ENCODE measurements around the gene CELF4. TPM values are rescaled to one million over a fixed set of nuclear protein-coding genes. Genes with fewer than 3 reads are reported as not detected.
"Not testable (repeated sequence)": the region's sequence is repeated elsewhere in the genome, so short reads cannot be mapped to it uniquely, and the experiment has no call there.

The CELF4 gene
- total RNA-seq, 1 experiment from 2014 or later: not detected

DNA sequence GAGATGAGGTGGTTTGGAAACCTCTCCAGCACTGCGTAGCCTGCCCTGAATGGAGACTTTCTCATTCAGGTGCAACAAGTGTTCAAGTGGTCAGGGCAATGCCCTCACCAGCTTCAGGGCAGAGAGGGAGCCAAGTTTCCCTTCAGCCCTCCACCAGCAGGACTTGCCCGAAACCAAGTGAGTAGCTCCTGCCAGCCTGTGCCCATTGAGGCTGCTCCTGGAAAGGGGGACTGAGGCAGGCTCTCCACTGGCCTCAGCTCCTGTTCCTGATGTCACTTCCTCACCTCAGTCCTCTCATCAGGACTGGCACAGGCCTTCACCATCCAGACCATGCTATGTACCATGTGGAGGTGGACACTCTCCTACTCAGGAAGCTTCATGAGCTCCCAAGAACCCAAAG, 94.6 kb downstream of the CELF4 start:
- no peak for DNase-seq (ENCODE audit: low read depth)

DNA sequence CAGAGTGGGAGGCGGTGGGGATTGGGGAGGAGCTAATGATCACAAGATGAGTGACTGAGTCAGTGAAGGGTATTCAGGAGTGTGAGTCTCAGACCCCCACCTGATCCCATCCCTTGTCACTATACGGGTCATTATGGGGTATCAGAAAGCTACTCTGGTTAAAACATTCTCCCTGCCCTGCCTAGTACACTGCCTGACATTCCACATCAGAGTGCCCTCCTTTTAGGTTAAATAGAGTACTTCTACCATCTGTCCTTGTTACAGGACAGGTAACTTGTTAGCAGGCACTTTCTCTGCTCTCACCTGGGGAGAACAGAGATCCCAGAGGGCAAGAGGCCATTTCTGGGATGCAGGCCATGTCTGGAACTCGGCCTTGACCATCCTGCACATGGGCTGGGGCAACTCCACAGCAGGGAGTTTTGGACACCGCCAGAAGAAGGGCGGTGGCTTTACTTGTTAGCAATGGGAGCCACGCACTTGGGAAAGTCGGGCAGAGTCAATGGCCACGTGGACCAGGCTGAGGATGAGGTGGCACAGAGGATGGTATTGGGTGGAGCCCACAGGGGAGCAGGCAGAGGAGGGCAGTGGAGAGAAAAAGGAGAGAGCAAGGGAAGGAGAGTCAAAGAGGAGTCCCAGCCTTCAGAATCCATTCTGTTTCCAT, 98.5 kb downstream of the CELF4 start:
- no peak for DNase-seq (ENCODE audit: low read depth)

DNA sequence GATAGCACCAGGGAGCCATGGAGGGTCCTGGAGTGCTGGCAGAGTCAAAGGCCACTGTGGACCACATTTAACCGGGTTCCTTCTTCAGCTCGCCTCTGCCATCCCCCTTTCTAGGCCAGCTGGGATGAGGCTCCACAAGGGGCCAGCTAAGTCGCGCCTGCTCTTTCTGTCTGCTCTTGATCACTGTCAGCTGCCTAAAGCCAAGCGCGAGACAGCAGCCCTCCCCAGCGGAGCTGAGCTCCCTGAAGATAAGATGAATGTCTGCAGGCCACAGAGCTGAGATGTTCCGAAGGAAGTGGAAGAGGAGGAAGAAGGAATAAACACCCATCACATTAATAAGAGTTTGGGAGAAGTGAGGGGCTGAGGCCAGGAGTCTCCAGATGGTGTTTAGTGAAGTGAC, 99.6 kb downstream of the CELF4 start:
- no peak for DNase-seq (ENCODE audit: low read depth)

DNA sequence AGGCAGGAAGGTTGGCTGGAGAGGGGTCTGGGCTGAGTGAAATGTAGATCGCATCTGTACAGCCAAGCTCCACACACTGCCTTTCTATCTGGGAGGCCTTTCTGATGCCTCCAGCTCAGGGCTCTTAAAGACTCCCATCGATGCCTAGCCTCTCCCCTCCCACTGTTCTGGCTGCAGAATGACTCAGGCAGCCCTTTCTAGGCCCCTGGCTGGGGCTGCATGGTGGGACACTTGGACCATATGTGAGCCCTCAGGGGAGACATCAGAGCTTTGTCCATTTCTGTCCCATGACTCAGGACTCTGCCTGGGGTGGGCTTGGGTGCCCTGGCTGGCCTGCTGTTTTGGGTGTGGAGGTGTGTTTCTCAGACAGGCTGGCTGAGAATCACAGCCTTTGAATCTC, 101.3 kb downstream of the CELF4 start:
- DNase-seq (ENCODE audit: low read depth): no peak

DNA sequence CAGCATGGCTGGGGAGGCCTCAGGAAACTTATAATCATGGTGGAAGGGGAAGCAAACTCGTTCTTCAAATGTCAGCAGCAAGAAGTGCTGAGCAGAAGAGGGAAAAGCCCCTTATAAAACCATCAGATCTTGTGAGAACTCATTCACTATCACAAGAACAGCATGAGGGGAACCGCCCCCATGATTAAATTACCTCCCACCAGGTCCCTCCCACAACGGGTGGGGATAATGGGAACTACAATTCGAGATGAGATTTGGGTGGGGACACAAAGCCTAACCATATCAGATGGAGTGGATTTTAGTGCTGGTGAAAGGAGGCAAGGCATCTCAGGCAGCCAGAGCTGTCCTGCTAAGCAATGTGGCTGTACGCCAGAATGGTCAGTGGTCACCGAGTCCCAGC, 104.3 kb downstream of the CELF4 start:
- not testable (repeated sequence) for DNase-seq (ENCODE audit: low read depth)

DNA sequence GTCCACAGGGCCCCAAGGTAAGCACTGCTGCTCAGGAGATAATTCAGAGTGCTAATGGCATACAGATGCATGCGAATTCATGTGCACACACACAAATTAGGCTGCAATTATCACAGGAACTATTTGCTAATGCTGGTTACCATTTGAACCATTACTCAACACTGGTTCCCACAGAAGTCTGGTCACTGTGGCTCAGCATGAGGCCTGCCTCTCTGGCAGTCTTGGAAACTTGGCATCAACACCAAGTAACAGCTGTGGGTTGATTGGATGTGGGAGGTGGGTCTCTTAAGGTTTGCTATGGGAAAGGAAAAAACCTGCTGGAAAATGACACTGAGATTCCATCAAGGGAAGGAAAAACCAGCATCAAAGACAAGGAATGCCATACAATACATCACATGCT, 105.0 kb downstream of the CELF4 start:
- DNase-seq (ENCODE audit: low read depth): no peak

DNA sequence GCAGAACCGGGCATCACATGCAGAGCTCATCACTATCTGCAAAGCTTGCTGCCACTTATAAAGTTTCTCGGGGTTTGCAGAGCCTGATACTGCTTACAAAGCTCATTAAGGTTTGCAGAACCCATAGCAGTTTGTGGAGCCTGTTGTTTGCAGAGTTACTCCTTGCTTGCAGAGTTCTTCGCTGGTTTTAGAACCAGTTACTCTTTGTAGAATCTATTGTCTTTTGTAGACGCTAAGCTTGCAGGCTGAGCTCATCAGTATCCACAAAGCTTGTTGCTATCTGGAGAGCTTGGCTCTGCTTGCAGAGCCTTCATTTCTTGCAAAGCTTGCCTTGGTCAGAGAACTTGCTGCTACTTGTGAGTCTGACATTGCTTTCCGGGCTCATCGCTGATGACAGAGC, 106.9 kb downstream of the CELF4 start:
- no peak for DNase-seq (ENCODE audit: low read depth)

DNA sequence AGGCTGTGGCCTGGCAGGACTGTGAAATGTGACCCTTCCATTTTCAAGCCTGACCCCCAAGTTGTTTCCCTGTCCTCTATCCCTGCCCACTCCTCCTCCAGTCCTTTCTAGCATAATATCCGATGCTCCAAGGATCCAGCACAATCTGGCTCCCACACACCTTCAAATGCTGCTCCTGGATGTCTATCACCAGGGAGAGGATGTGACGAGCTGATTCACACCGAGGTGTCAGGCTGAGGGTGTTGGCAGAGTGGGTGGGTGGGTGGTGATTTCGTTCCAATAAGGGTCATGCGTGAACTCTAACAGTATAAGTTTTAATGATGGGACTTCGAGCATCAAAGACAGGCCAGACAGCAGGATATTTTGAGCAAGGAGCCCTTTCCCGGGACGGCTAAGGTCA, 107.8 kb downstream of the CELF4 start:
- DNase-seq (ENCODE audit: low read depth): no peak

DNA sequence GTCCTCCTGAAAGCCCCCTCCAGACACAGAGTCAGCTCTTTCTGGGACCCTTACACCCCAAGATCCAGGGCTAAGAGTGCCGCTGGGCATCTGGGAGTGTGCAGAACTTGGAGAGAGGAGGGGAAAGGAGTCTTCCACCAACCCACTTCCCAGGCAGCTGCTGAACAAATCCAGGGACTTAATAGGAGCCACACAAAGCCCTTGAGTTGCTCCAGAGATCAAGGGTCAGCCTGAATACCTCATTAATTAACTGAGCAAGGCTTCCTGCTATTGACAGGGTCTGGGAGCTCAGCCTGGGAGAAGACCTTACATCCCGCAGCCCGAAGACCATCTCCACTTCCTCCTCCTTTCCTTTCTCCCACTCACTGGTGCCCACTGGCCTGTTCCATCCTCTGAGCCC, 108.3 kb downstream of the CELF4 start:
- no peak for DNase-seq (ENCODE audit: low read depth)

DNA sequence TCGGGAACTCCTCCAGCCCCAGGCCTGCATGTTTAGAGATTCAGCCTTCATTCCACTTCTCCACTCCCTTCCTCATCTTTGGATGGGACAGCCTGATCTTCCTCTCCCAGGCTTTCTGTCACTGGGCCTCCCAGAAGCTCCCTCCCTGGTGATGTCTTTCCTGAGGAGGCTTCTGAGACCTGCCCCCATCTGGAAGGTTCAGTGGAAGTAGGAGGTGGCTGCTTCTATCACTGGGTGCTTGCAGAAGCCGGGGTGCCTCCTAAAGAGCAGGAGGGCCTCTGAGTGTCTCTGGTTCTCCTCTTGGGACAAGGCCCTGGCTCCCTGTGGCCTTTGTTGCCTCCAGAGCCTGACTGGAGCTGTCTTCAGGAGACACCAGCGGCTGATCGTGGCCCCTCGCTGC, 108.7 kb downstream of the CELF4 start:
- DNase-seq (ENCODE audit: low read depth): no peak

DNA sequence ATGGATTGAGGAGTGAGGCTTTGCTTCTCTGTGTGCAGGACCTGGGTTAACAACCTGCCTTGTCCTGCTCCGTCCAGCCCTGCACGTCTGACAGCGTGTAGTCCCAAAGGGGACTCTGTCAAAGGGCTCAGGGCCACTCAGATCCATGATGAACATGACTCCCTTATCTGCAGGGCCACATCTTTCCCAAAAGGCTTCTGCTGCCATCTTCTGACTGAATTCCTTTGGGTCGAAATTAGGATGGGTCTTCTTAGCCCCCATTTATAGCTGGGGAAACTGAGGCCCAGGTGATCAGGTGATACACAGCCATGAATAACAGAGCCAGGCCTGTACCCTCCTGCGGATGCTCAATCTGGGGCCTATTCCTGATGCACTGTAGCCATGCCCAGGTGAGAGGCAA, 109.2 kb downstream of the CELF4 start:
- no peak for DNase-seq (ENCODE audit: low read depth)

DNA sequence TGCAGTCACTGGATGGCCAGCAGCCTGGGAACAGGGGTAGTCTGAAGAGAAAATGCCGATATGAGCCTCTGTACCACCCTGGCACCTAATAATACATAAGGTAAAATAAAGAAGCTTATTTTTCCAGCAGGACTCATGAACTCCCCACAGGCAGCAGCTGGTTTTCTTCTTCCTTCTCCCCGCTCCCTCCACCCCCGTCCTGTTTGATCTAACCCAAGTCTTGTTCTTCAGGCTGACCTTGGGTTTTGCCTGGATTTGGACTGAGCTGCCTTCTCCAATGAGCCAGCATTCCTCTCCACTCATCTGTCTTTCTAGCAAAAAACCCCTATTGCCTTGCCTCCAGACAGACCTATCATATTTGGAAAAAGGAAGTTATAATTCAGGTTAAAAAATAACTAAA, 111.8 kb downstream of the CELF4 start:
- no peak for DNase-seq (ENCODE audit: low read depth)

DNA sequence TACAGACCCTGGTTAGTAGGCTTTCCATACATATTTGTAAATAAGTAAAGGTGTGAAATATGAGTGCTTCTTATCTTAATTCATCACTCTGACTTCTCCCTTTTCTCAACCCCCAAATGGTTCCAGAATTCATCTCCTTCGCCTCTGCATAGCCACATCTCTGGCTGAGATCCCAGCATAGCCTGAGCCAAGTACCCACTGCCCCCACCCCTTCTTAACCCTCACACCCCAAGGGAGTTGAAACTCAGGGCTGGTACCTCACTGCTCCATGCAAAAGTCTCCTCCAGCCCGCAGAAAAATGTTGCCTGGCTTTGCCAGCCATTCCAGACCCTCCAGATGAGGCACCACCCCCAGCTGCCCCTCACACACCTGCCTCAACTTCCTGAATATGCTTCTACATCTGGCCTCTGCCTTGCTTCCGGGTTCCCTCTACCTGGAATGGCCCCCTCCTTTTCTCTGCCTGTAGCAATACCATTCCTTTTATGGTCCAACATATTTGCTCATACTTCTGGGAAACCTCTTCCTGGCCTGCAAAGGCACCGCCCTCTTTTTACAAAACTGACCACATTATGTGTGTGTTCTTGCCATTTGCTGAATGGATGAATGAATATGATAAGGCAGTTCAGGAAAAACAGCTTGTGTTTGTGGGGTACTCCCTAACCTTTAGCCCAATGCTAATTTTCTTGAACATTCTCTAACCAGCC, 112.8 kb downstream of the CELF4 start:
- DNase-seq (ENCODE audit: low read depth): no peak

DNA sequence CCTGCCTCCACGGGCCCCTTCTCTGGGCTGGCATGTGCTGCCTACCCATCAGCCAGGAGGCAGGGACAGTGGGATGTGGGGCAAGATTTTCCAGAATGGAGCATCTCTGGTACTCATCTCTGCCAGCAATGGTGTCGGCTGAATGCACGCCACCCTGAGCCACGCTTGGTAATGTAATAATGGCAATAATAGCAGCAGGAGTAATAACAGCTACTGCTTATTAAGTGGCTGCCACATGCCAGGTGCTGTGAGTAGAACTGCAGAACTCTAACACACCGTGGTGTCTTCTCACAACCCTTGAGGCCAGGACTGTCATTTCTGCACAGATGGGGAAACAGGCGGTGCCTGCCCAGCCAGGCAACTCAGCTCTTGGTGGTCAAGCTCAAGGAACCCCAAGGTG, 113.6 kb downstream of the CELF4 start:
- DNase-seq (ENCODE audit: low read depth): no peak

DNA sequence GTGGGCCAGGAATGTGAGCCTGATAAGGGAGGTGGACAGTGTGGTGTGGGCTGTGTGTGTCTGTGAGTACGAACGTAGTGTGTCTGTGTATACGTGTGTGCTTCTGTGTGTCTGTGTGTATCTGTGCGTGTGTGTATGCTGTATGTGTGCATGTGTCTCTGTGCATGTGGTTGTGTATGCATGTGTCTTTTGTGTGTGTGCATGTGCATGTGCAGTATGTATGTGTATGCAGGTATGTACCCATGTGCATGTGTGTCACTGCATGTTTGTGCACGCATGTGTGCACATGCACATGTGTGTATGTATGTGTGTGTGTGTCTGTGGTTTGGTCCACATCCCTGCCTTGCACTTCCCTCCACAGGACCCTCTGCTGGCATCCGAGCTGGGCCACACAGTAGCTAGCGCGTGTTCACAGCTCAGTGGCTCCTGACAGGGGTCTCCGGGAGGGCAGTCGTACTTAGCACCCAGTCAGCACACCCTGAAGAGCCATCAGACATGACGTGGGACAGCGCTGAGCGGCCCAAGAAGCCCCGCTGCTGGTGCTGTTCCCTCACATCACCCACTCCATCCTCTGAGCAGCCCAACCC, 114.3 kb downstream of the CELF4 start:
- no peak for DNase-seq (ENCODE audit: low read depth)

DNA sequence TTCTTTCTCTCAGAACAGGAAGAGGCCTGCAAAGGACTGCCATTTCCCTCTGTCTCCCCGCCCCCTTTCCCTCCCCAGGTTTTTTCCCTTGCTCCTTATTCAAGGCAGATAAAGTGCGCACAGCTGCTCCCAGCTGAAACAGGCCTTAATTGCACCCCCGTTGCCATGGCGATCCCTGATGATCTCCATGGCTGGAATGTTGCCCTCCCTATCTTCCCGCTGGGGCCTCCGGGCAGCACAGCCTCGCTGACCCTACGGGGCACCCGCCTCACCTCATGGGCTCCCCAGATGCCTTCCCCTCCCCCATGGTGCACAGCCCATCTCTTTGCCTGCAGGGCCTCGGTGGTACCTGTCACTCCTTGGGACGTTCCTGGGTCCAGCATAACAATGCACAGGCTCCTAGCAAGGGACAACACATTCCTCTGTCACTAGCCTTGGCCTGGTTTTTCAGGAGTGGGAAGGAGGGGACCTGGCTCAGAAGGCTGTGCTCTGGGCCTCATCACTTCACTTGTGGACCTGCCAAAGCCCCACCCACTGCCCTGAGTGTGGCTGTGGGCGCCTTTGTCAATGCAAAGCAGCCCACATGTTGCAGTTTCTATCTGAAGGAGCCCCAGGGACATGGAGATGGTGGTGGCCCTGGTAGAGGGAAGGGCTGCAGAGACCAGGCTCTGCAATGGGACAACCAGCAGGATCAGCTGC, 115.0 kb downstream of the CELF4 start:
- DNase-seq (ENCODE audit: low read depth): no peak

DNA sequence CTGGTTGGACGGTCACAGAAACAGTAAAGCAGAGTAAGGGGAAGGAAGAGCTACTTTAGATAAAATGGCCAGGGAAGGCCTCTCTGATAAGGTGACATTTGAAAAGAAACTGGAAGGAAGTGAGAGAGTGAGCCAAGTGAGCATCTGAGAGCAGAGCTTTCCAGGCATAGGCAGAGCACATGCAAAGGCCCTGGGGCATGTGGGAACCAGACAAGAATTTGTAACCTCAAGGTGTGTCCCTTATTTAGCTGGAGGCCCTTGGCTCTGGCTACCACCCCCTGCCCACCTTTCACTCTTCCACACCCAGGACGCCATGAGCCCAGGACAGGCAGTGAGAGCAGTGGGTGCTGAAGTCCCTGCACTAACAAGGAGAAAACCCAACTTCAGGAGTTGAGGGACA, 116.0 kb downstream of the CELF4 start:
- no peak for DNase-seq (ENCODE audit: low read depth)

DNA sequence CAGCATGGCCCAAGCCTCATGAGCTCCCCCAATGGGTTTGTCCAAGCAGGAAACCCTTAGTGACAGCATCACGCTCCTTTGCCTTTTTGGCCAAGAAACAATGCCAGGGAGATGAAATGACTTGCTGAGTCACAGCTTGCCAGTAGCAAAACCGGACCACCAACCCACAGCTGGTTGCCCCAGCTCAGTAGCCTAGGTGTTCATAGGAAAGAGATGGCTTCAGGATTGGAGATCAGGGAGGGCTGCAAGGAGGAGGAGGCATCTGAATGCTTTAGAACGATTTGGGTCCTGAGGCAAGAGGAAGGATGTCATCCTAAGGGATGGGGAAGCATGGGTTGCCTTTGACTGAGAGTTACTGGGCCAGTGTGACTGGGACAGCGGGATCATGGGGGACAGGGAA, 116.7 kb downstream of the CELF4 start:
- no peak for DNase-seq (ENCODE audit: low read depth)

DNA sequence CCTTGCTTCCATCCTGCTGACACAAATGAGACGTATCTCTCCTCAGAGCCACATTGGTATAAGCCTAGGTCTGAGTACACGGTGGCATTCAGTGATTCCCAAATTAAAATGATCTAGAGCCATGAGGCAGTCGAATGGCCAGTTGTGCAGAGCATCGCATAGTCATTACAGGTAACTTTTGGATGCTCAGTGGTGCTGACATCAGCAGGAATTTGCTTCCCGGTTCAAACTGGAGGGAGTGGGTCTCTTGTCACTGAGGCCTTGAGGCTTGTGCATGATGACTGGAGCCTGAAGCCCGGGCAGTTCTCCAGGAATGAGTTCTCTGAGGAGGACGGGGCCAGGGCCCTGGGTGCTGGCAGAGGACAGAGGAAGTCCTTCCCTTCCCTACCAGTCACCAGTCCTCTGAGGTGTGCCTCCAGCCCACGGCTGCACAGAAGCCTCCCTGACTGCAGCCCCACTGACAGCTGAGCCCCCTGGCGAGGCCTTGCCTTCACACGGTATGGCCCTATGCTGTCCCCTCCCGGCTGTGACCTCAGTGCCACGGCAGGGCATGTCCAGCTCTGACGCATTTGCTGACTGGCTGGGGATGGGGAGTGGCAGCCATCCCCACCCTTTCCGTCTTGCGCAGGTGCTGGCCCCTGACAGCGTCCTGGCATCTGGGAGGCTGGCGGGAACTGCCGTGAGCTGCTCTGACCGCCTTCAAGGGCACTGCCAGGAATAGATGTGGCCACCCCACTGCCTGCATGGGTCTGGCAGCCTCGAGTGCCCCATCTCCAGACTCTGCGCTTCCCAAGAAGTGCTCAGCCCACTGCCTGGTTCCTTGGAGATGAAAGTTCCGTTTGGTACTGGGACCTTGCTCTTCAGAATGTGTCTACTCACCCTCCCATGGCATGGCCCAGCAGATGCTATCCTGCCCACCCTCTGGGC, 117.4 kb downstream of the CELF4 start:
- DNase-seq (ENCODE audit: low read depth): no peak

DNA sequence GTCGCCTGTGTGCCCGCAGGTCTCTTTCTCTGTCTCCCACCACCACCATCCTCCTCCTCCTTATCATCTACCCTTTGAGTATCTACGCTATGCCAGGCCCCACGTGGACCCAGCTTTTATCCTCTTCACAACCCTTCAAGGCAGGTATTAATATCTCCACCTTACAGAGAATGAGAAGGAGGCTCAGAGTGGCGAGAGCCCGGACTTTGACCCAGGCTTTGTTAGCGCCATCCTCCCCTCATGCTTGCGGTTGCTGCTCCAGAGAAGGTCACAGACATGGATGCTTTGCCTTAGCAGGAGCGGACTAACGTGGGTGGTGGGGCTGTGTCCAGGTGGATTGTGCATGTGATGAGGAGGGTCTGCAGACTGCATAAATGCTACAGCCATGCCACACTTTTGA, 119.8 kb downstream of the CELF4 start:
- no peak for DNase-seq (ENCODE audit: low read depth)

DNA sequence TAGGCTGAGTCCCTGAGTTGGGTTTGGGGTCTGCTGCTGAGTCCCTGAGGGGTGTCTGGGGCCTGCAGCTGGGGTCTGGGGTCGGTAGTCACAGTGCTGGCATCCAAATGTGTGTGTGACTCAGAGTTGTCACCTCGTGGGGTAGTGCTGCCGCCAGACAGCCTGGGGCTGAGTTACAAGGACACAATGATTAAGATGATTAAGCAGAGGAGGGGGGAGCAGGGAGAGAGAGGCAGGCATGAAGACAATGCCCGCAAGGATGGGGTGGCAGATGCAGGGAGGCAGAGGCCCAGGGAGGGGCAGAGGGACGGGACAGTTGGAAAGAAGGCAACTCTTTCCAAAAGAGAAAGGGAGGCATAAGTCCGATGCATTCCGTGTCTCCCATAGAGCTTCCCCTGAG, 120.2 kb downstream of the CELF4 start:
- no peak for DNase-seq (ENCODE audit: low read depth)
